Mammary epithelial cell (primary cell): Measurements from ENCODE around the gene LONRF2.

Experiments used
- EZH2 ChIP-seq: IDR thresholded peaks from 2 replicates; pipeline ENCODE4 v1.6.1; 2012; ENCODE audit warnings: low read length, inconsistent platforms, borderline replicate concordance
- TF ChIP-seq, protein P1 (sequence below), 2 donors: IDR thresholded peaks in 1 of 2; conservative IDR thresholded peaks in 1 of 2; 2 replicates each; pipeline ENCODE4 v1.5.1; 2011 to 2012; ENCODE audit warnings: inconsistent platforms in 2 of 2, low read length in 2 of 2, mild to moderate bottlenecking in 2 of 2, control low read depth in 1 of 2, low read depth in 1 of 2; ENCODE audit not compliant: insufficient read depth in 1 of 2; ENCODE audit errors: extremely low read depth in 1 of 2

DNA sequence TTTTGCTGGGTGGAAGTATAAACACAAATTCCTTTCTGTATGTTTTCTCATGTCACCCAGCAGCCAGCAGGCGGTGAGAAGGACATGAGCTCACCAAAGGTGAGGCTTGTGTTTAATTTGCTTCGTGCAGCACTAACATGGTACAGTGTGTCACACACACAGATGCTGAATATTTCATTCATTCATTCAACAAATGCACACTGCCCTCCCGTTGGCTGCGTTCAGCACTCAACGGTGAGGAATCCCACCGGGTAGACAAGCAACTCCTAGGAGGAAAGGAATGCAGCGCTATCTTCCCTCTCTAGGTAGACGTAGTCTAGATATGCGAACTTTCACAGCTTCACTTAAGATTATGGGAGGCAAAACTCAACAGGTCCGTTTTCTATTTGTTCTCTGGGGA is 85.1 kb downstream of the LONRF2 start:
- TF ChIP-seq, protein P1, sequence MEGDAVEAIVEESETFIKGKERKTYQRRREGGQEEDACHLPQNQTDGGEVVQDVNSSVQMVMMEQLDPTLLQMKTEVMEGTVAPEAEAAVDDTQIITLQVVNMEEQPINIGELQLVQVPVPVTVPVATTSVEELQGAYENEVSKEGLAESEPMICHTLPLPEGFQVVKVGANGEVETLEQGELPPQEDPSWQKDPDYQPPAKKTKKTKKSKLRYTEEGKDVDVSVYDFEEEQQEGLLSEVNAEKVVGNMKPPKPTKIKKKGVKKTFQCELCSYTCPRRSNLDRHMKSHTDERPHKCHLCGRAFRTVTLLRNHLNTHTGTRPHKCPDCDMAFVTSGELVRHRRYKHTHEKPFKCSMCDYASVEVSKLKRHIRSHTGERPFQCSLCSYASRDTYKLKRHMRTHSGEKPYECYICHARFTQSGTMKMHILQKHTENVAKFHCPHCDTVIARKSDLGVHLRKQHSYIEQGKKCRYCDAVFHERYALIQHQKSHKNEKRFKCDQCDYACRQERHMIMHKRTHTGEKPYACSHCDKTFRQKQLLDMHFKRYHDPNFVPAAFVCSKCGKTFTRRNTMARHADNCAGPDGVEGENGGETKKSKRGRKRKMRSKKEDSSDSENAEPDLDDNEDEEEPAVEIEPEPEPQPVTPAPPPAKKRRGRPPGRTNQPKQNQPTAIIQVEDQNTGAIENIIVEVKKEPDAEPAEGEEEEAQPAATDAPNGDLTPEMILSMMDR (conservative IDR thresholded peaks at IDR 0.05 in 1 of 2, IDR thresholded peaks at IDR 0.05 in 1 of 2; ENCODE audit: extremely low read depth in 1 of 2, insufficient read depth in 1 of 2, low read depth in 1 of 2, low read length in 2 of 2) = no peak
- TF ChIP-seq EZH2 = no peak
